Activated CD8-positive, alpha-beta memory T cell treated with anti-CD3 and anti-CD28 coated beads, Interleukin-2, amount 50 U/mL, for 24 hours (primary cell): ENCODE data around the gene C1GALT1C1.

Source experiments
- DNase-seq: peaks from one replicate; pipeline ENCODE4 v3.0.0-alpha.2; 2020; ENCODE audit errors: extremely low read depth

The C1GALT1C1 gene

DNA sequence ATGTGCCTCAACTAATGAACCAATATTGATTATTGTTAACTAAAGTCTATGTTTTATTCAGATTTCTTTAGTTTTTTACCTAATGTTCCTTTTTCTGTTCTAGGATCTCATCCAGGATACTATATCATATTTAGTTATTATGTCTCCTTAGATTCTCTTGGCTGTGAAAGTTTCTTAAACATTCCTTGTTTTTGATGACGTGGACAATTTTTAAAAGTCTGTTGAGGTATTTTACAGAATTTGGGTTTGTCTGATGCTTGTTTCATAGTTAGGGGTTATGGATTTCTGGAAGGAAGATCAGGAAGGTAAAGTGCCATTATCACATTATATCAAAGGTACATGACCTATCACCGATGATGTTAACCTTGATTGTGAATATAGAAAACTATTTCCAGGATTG, 44.2 kb downstream of the C1GALT1C1 start:
- DNase-seq: no peak
